Natural killer cell (primary cell): Measurements from ENCODE around the gene CD276. TPM values are rescaled to one million over a fixed set of nuclear protein-coding genes. Genes with fewer than 3 reads are reported as not detected.

Experiments used
- ATAC-seq, 3 donors: fragments of 150-1000 bp in 2 of 3; fragments of 200-7000 bp in 1 of 3; cut with Tn5 transposase; 1 replicate in 1 of 3; 2 replicates in 2 of 3; pipeline ENCODE4 v1.10.0; 2021; ENCODE audit warnings: mild to moderate bottlenecking in 2 of 3, moderate library complexity in 2 of 3
- DNase-seq, 2 donors: peaks; one replicate each; pipeline versions ENCODE4 v3.0.0 to v3.0.0-alpha.2; 2013 to 2021; ENCODE audit warnings: mixed read lengths in 1 of 2
- H3K27ac ChIP-seq: one replicate; pipeline ENCODE4 v1.5.1; 2013; ENCODE audit warnings: mild to moderate bottlenecking, low read length
- H3K27me3 ChIP-seq: one replicate; pipeline ENCODE4 v1.6.1; 2013; ENCODE audit warnings: low read length; ENCODE audit not compliant: control insufficient read depth, insufficient read depth
- H3K36me3 ChIP-seq: one replicate; pipeline ENCODE4 v1.6.1; 2013; ENCODE audit warnings: low read length; ENCODE audit not compliant: control insufficient read depth, insufficient read depth
- H3K4me1 ChIP-seq: one replicate; pipeline ENCODE4 v1.6.1; 2013; ENCODE audit warnings: low read length; ENCODE audit not compliant: control insufficient read depth, insufficient read depth
- H3K4me3 ChIP-seq: one replicate; pipeline ENCODE4 v1.5.1; 2013; ENCODE audit warnings: low read length
- H3K9me3 ChIP-seq: one replicate; pipeline ENCODE4 v1.6.1; 2013; ENCODE audit warnings: low read length; ENCODE audit not compliant: control insufficient read depth, insufficient read depth
- H3K27ac Mint-ChIP-seq, 2 donors: one replicate each; pipeline ENCODE4 v1.8.0; 2022; ENCODE audit warnings: mild to moderate bottlenecking in 2 of 2, mixed read lengths in 2 of 2, moderate library complexity in 1 of 2
- H3K27me3 Mint-ChIP-seq, 2 donors: one replicate each; pipeline ENCODE4 v1.8.0; 2022; ENCODE audit warnings: low read depth in 2 of 2, mixed read lengths in 2 of 2
- H3K36me3 Mint-ChIP-seq: one replicate; pipeline ENCODE4 v1.8.0; 2022; ENCODE audit warnings: mixed read lengths
- H3K4me1 Mint-ChIP-seq, 2 donors: one replicate each; pipeline ENCODE4 v1.8.0; 2022; ENCODE audit warnings: mixed read lengths in 2 of 2
- H3K4me3 Mint-ChIP-seq: one replicate; pipeline ENCODE4 v1.8.0; 2022; ENCODE audit warnings: mild to moderate bottlenecking, moderate library complexity, mixed read lengths
- H3K9me3 Mint-ChIP-seq, 2 donors: one replicate each; pipeline ENCODE4 v1.8.0; 2022; ENCODE audit warnings: mixed read lengths in 2 of 2
- WGBS: methylation state at CpG from one replicate; pipeline ENCODE4 v1.1.7; 2013; ENCODE audit warnings: missing lambda C conversion rate; ENCODE audit not compliant: insufficient coverage; 5-methylcytosine and 5-hydroxymethylcytosine counted together
- intact Hi-C: fragments of 100-400 bp; cut with micrococcal nuclease; formaldehyde crosslinking; loops from one replicate; pipeline ENCODE4 v1.14.2; 2022
- total RNA-seq, 4 donors: library from RNA; stranded (reverse); fragments of 120-200 nt in 1 of 4; gene quantifications; one replicate each; pipeline versions ENCODE4 v1.2.3 to v1.2.4, GENCODE V29; 2013 to 2022
- TF ChIP-seq, protein P1 (sequence below): fragments of 200-600 bp; IDR thresholded peaks from one replicate; pipeline ENCODE4 v1.8.0; 2022; ENCODE audit warnings: antibody characterized with exemption

The CD276 gene
- total RNA-seq, 3 donors from 2014 or later (not counting 1 experiment from before 2014, with no cell fraction given), result not detected

DNA sequence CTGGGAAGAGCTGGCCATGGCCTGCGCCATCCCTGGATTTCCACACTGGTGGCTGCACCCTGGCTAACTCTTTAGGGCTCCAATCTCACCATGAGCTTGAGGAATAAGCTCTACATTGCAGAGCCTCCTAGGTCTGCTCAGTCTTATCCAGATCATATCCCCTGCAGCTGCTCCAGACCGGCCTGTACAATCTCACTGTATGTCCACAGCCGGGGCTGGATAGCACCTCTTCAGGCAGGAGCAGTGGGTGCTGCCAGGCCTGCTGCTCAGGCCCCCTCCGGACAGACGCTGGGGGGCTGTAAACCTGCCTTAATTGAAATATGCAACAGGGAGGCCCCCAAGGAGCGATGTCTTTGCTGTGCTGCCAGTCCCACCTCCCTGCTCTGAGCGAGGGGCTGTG, 53.4 kb downstream of the CD276 start:
- intact Hi-C loops, result no loop called here
- H3K36me3 Mint-ChIP-seq, result no peaks in the 10 kb centered on the region
- H3K27ac Mint-ChIP-seq, result no peak overlapping the region
- ATAC-seq (no peak), DNase-seq (no peak)
- TF ChIP-seq, protein P1, sequence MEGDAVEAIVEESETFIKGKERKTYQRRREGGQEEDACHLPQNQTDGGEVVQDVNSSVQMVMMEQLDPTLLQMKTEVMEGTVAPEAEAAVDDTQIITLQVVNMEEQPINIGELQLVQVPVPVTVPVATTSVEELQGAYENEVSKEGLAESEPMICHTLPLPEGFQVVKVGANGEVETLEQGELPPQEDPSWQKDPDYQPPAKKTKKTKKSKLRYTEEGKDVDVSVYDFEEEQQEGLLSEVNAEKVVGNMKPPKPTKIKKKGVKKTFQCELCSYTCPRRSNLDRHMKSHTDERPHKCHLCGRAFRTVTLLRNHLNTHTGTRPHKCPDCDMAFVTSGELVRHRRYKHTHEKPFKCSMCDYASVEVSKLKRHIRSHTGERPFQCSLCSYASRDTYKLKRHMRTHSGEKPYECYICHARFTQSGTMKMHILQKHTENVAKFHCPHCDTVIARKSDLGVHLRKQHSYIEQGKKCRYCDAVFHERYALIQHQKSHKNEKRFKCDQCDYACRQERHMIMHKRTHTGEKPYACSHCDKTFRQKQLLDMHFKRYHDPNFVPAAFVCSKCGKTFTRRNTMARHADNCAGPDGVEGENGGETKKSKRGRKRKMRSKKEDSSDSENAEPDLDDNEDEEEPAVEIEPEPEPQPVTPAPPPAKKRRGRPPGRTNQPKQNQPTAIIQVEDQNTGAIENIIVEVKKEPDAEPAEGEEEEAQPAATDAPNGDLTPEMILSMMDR, result no peak
- Histone ChIP-seq H3K27ac (no peak overlapping the region), H3K4me1 (no peaks in the 10 kb centered on the region), H3K9me3 (no peaks in the 10 kb centered on the region), H3K4me3 (no peak overlapping the region), H3K36me3 (no peaks in the 10 kb centered on the region), H3K27me3 (no peaks in the 10 kb centered on the region)
- H3K4me3 Mint-ChIP-seq, result no peak overlapping the region
- no peaks in the 10 kb centered on the region for H3K4me1 Mint-ChIP-seq
- WGBS, result 82% methylated on average over 7 of the region's 7 CpGs
- H3K27me3 Mint-ChIP-seq, result no peaks in the 10 kb centered on the region
- no peaks in the 10 kb centered on the region for H3K9me3 Mint-ChIP-seq

DNA sequence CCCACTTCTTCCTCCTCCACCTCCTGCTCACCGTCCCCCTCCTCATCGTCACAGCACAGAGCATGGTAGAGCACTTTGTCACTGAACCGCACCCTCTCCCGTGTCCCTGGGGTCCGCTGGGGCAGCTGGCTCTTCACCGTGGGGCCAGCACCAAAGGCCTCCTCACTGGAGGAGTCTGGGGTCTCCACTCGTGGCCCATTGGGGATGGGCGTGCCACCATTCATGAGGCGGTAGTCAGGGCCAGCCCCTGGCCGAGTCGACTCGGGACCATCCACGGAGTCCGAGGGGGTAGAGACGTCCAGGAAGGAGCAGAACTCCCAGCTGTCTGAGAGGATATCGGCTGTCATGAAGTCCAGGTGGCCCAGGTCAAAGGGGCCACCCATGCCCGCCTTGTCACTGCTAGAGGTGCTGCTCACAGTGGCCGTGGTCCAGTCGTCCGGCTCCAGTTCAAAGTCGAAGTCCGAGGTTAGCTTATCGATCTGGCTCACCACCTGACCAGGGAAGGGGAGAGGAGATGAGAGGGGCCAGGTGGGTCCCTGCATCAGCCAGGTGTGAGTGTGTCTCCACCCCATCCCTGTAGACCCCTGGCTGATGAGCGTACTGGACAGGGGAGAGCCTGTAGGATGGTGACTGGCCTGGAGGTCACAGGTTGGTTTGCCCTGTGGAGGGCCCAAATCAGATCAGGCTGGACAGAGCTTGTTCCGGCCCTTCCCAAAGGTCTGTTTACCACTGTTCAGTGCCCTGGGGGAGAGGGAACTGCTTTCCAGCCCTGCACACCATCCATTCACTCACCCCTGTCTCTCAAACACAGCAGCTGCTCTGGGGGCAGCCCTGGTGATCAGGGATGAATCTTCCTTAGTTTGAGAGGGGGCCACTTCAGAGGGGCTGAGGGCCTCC, 56.2 kb downstream of the CD276 start:
- Histone ChIP-seq H3K27ac (no peak overlapping the region), H3K4me1 (no peaks in the 10 kb centered on the region), H3K9me3 (no peaks in the 10 kb centered on the region), H3K36me3 (no peaks in the 10 kb centered on the region), H3K4me3 (no peak overlapping the region), H3K27me3 (no peaks in the 10 kb centered on the region)
- 91% methylated on average over 25 of the region's 25 CpGs for WGBS
- no peak for ATAC-seq
- Mint-ChIP-seq H3K4me1 (no peaks in the 10 kb centered on the region), H3K27ac (no peak overlapping the region), H3K36me3 (no peaks in the 10 kb centered on the region), H3K4me3 (no peak overlapping the region), H3K27me3 (peaks cover 0 to 6% of the 10 kb centered on the region in 2 donors), H3K9me3 (no peaks in the 10 kb centered on the region)
- no peak for DNase-seq
- intact Hi-C loops, result no loop called here
- TF ChIP-seq, protein P1, result no peak

DNA sequence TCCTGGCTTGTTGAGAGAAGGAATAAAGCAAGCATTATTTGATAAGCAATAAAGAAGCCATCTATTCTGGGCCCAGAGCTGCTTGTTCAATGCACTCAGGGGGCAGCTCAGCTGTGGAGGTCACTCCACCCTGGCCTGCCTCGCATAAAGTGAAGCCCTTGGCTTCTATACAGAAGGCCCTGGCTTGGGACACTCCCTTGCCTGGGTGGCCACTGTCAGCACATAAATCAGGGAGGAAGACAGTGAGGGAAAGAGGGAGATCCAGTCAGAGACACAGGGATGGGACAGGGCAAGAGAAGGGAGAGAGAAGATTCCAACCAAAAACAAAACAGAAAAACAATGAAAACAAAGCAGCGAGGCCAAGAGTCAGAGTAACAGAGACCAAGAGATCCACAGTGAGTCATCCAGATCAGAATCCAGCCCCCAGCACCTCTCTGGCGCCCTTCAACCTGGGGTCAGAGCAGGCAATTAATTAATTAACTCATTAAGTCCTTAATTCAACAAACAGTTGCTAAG, 57.2 kb downstream of the CD276 start:
- ATAC-seq, result no peak
- H3K27ac ChIP-seq, result no peak overlapping the region
- Mint-ChIP-seq H3K9me3 (no peaks in the 10 kb centered on the region), H3K4me1 (no peaks in the 10 kb centered on the region), H3K27me3 (peaks cover 7% of the 10 kb centered on the region in 2 donors), H3K36me3 (no peaks in the 10 kb centered on the region), H3K27ac (no peak overlapping the region), H3K4me3 (no peak overlapping the region)
- intact Hi-C loops, result no loop called here
- WGBS, result 67% methylated on average over 3 of the region's 3 CpGs
- no peaks in the 10 kb centered on the region for H3K36me3 ChIP-seq
- no peak for DNase-seq
- H3K4me1 ChIP-seq, result no peaks in the 10 kb centered on the region
- TF ChIP-seq, protein P1, result no peak
- H3K27me3 ChIP-seq, result no peaks in the 10 kb centered on the region
- H3K4me3 ChIP-seq, result no peak overlapping the region
- no peaks in the 10 kb centered on the region for H3K9me3 ChIP-seq
